Keratinocyte (primary cell): ENCODE measurements around the gene BCAS4. TPM values are rescaled to one million over a fixed set of nuclear protein-coding genes. Genes with fewer than 3 reads are reported as not detected.

Experiments
- DNase-seq: peaks from one replicate; pipeline ENCODE4 v3.0.0-alpha.2; 2011; ENCODE audit warnings: low read depth, missing footprints, low spot score
- FAIRE-seq: peaks from 2 replicates; lab custom pipeline; 2011; peaks lifted over from hg19 to GRCh38; lab: Jason Lieb, UNC
- H2AFZ ChIP-seq: 2 replicates; pipeline ENCODE4 v1.6.0; 2012; ENCODE audit warnings: low read length, control low read depth, inconsistent platforms; ENCODE audit not compliant: control insufficient read depth
- H3K27ac ChIP-seq: 2 replicates; pipeline ENCODE4 v1.5.1; 2011; ENCODE audit warnings: low read length; ENCODE audit not compliant: control insufficient read depth, insufficient read depth
- H3K27me3 ChIP-seq: 3 replicates; pipeline ENCODE4 v1.6.0; 2011; ENCODE audit warnings: low read length; ENCODE audit not compliant: control insufficient read depth, insufficient read depth; ENCODE audit errors: extremely low read depth
- H3K36me3 ChIP-seq, 2 experiments: 2 replicates in 1 of 2; 3 replicates in 1 of 2; pipeline ENCODE4 v1.5.1; 2011; ENCODE audit warnings: low read length in 2 of 2, mild to moderate bottlenecking in 1 of 2; ENCODE audit not compliant: control insufficient read depth in 2 of 2, insufficient read depth in 2 of 2; ENCODE audit errors: extremely low read depth in 1 of 2
- H3K4me1 ChIP-seq: 3 replicates; pipeline ENCODE4 v1.5.1; 2011; ENCODE audit warnings: low read length; ENCODE audit not compliant: control insufficient read depth, insufficient read depth; ENCODE audit errors: extremely low read depth
- H3K4me2 ChIP-seq: 3 replicates; pipeline ENCODE4 v1.6.0; 2011; ENCODE audit warnings: low read depth, low read length; ENCODE audit not compliant: control insufficient read depth, insufficient read depth; ENCODE audit errors: extremely low read depth
- H3K4me3 ChIP-seq, 3 experiments: fragments of 200-600 bp in 1 of 3; sonication (generic) in 1 of 3; 2 replicates in 2 of 3; 3 replicates in 1 of 3; pipeline ENCODE4 v1.5.1; 2011 to 2016; ENCODE audit warnings: low read length in 3 of 3, mild to moderate bottlenecking in 3 of 3, control low read depth in 2 of 3, inconsistent platforms in 1 of 3, low read depth in 1 of 3, mixed read lengths in 1 of 3, mixed run types in 1 of 3, moderate library complexity in 1 of 3; ENCODE audit not compliant: control insufficient read depth in 2 of 3, insufficient read depth in 2 of 3; ENCODE audit errors: extremely low read depth in 1 of 3
- H3K79me2 ChIP-seq: 2 replicates; pipeline ENCODE4 v1.6.0; 2012; ENCODE audit warnings: low read length; ENCODE audit not compliant: control insufficient read depth, insufficient read depth
- H3K9ac ChIP-seq: 3 replicates; pipeline ENCODE4 v1.6.0; 2011; ENCODE audit warnings: low read length; ENCODE audit not compliant: control insufficient read depth, insufficient read depth; ENCODE audit errors: extremely low read depth
- H3K9me1 ChIP-seq: 3 replicates; pipeline ENCODE4 v1.6.0; 2011; ENCODE audit warnings: low read length; ENCODE audit not compliant: control insufficient read depth, insufficient read depth; ENCODE audit errors: extremely low read depth
- H3K9me3 ChIP-seq: 2 replicates; pipeline ENCODE4 v1.5.1; 2012; ENCODE audit warnings: low read depth, low read length; ENCODE audit not compliant: control insufficient read depth
- H4K20me1 ChIP-seq: 3 replicates; pipeline ENCODE4 v1.6.0; 2011; ENCODE audit warnings: low read length; ENCODE audit not compliant: control insufficient read depth, insufficient read depth; ENCODE audit errors: extremely low read depth
- EZH2 ChIP-seq: IDR thresholded peaks from one replicate; pipeline ENCODE4 v1.6.1; 2012; ENCODE audit warnings: inconsistent platforms, mild to moderate bottlenecking, low read length, moderate library complexity
- dilution Hi-C: fragments of 300-500 bp; cut with MboI; formaldehyde crosslinking; loops from one replicate; pipeline ENCODE4 v1.7.0; 2020; ENCODE audit warnings: low sequenced_read_pairs; ENCODE audit not compliant: extremely low pct_ligation_motif_present
- polyA plus RNA-seq, 5 experiments: library from polyadenylated mRNA; depleted of rRNA in 3 of 5; stranded (reverse) in 3 of 5; stranded (forward) in 1 of 5; unstranded in 1 of 5; fragments of >200 nt; gene quantifications; 1 replicate in 1 of 5; 2 replicates in 3 of 5; 3 replicates in 1 of 5; pipeline versions ENCODE4 v1.2.1 to v1.2.3, GENCODE V29; 2011 to 2012; ENCODE audit warnings: missing spikeins in 2 of 5, low read depth in 1 of 5, low replicate concordance in 1 of 5
- TF ChIP-seq, protein P1 (sequence below), 3 experiments: IDR thresholded peaks in 1 of 3; conservative IDR thresholded peaks in 1 of 3; optimal IDR thresholded peaks in 1 of 3; 2 replicates in 2 of 3; 3 replicates in 1 of 3; pipeline versions ENCODE3 to v1.5.1; 2011; ENCODE audit warnings: low read length in 3 of 3, mild to moderate bottlenecking in 3 of 3, moderate library complexity in 2 of 3, control low read depth in 1 of 3, inconsistent platforms in 1 of 3; ENCODE audit not compliant: insufficient read depth in 2 of 3; ENCODE audit errors: extremely low read depth in 1 of 3

BCAS4 gene
- polyA plus RNA-seq, 1 donor (not counting 4 experiments of a cell fraction or from before 2014, with no cell fraction given) = 13.8 TPM

DNA sequence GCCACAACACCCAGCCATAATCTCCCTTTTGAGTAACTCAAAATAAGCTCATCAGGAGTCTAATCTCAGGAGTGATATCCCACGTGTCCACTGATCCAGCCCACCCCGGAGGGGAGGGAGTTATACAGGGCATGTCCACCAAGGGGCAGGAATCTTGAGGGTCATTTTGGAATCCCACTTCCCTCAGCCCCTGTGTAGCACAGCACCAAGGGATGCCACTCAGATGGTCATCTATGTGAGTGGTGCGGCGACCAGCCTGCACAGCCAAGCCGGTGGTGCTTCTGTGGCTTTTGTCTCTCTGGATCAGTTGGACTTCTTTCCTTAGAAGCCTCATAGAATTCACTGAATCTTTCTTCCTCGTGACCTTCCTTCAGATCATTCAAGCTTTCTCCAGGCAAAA lies 11.0 kb upstream of the BCAS4 start:
- FAIRE-seq (no peak), DNase-seq (no peak)
- Histone ChIP-seq H4K20me1 (no peaks in the 10 kb centered on the region), H3K27me3 (no peaks in the 10 kb centered on the region), H3K4me1 (no peaks in the 10 kb centered on the region), H3K4me3 (no peak overlapping the region), H3K4me2 (no peak overlapping the region), H3K9me1 (no peaks in the 10 kb centered on the region), H3K27ac (no peak overlapping the region), H3K36me3 (no peaks in the 10 kb centered on the region), H3K9me3 (no peaks in the 10 kb centered on the region), H2AFZ (no peak overlapping the region), H3K9ac (no peak overlapping the region), H3K79me2 (no peaks in the 10 kb centered on the region)
- dilution Hi-C loops = no loop called here
- no peak for TF ChIP-seq EZH2
- TF ChIP-seq, protein P1, sequence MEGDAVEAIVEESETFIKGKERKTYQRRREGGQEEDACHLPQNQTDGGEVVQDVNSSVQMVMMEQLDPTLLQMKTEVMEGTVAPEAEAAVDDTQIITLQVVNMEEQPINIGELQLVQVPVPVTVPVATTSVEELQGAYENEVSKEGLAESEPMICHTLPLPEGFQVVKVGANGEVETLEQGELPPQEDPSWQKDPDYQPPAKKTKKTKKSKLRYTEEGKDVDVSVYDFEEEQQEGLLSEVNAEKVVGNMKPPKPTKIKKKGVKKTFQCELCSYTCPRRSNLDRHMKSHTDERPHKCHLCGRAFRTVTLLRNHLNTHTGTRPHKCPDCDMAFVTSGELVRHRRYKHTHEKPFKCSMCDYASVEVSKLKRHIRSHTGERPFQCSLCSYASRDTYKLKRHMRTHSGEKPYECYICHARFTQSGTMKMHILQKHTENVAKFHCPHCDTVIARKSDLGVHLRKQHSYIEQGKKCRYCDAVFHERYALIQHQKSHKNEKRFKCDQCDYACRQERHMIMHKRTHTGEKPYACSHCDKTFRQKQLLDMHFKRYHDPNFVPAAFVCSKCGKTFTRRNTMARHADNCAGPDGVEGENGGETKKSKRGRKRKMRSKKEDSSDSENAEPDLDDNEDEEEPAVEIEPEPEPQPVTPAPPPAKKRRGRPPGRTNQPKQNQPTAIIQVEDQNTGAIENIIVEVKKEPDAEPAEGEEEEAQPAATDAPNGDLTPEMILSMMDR (optimal IDR thresholded peaks at IDR 0.05 in 1 of 3, IDR thresholded peaks at IDR 0.05 in 1 of 3, conservative IDR thresholded peaks at IDR 0.05 in 1 of 3; ENCODE audit: extremely low read depth in 1 of 3, insufficient read depth in 2 of 3, low read length in 3 of 3) = no peak

DNA sequence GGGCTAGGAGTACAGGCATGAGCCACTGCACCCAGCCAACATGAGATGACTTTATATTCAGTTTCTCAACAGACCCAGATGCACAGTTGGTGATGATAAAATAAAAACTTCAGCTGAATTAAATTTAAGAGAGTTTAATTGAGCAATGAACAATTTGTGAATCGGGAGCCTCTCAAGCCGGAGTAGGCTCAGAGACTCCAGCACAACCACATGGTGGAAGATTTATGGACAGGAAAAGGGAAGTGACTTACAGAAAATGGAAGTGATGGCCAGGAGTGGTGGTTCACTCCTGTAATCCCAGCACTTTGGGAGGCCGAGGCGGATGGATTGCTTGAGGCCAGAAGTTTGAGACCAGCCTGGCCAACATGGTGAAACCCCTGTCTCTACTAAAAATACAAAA lies 10.4 kb upstream of the BCAS4 start:
- Histone ChIP-seq H3K36me3 (no peaks in the 10 kb centered on the region), H3K9me1 (no peaks in the 10 kb centered on the region), H3K79me2 (no peaks in the 10 kb centered on the region), H4K20me1 (no peaks in the 10 kb centered on the region), H3K27ac (no peak overlapping the region), H3K4me2 (no peak overlapping the region), H3K4me3 (no peak overlapping the region), H3K27me3 (no peaks in the 10 kb centered on the region), H3K9me3 (no peaks in the 10 kb centered on the region), H3K4me1 (no peaks in the 10 kb centered on the region), H3K9ac (no peak overlapping the region), H2AFZ (no peak overlapping the region)
- TF ChIP-seq, protein P1 (optimal IDR thresholded peaks at IDR 0.05 in 1 of 3, IDR thresholded peaks at IDR 0.05 in 1 of 3, conservative IDR thresholded peaks at IDR 0.05 in 1 of 3; ENCODE audit: extremely low read depth in 1 of 3, insufficient read depth in 2 of 3, low read length in 3 of 3) = no peak
- TF ChIP-seq EZH2 = no peak
- FAIRE-seq (no peak), DNase-seq (no peak)
- dilution Hi-C loops = no loop called here
